ENCODE results near the gene ATRNL1.

Gene ATRNL1

GRCh38 chr10:115558252-115558651, 465.1 kb downstream of the ATRNL1 start:
- H3K4me3 ChIP-seq (replicated peaks; ENCODE audit: low read depth, low read length) = no peak overlapping the region
- no peak for DNase-seq (ENCODE audit: low read depth)
- TF ChIP-seq, protein P1, sequence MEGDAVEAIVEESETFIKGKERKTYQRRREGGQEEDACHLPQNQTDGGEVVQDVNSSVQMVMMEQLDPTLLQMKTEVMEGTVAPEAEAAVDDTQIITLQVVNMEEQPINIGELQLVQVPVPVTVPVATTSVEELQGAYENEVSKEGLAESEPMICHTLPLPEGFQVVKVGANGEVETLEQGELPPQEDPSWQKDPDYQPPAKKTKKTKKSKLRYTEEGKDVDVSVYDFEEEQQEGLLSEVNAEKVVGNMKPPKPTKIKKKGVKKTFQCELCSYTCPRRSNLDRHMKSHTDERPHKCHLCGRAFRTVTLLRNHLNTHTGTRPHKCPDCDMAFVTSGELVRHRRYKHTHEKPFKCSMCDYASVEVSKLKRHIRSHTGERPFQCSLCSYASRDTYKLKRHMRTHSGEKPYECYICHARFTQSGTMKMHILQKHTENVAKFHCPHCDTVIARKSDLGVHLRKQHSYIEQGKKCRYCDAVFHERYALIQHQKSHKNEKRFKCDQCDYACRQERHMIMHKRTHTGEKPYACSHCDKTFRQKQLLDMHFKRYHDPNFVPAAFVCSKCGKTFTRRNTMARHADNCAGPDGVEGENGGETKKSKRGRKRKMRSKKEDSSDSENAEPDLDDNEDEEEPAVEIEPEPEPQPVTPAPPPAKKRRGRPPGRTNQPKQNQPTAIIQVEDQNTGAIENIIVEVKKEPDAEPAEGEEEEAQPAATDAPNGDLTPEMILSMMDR (IDR thresholded peaks at IDR 0.05; ENCODE audit: low read length, missing control alignments) = no peak

GRCh38 chr10:115566867-115567266, 473.7 kb downstream of the ATRNL1 start:
- H3K4me3 ChIP-seq (replicated peaks; ENCODE audit: low read depth, low read length) = no peak overlapping the region
- TF ChIP-seq, protein P1 (IDR thresholded peaks at IDR 0.05; ENCODE audit: low read length, missing control alignments) = no peak
- no peak for DNase-seq (ENCODE audit: low read depth)

DNA sequence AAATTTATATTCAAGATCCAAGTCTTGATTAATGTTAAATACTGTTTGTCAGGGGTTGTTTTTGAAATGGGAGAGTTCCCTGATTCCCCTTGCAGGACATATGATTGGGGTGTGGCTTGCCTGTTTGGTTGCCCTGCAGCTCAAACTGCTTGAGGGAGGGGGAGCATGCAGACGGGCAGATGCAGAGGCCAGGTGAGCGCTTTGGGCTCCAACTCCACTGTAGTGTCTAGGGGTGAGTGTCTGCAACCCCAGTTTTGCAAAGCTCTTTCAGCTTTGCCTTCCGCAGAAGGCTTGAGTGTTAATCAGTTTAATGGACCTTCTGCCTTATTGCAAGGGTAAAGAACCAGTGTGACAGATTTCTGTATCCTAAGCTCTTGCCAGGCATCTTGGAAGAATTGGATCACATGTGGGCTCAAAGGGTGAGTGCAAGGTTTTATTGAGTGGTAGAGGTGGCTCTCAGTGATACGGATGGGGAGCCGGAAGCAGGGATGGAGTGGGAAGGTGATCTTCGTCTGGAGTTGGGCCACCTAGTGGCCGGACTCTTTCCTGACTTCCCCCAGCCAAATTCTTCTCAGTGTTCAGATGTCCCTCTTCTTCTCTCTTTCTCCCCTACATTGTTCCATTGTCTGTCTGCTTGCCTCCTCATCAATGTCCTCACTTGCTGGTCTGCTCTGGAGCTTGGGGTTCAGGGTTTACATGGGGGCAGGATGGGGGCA, 479.7 kb downstream of the ATRNL1 start:
- no peak for DNase-seq (ENCODE audit: low read depth)
- H3K4me3 ChIP-seq (replicated peaks; ENCODE audit: low read depth, low read length) = no peak overlapping the region
- TF ChIP-seq, protein P1 (IDR thresholded peaks at IDR 0.05; ENCODE audit: low read length, missing control alignments) = no peak

DNA sequence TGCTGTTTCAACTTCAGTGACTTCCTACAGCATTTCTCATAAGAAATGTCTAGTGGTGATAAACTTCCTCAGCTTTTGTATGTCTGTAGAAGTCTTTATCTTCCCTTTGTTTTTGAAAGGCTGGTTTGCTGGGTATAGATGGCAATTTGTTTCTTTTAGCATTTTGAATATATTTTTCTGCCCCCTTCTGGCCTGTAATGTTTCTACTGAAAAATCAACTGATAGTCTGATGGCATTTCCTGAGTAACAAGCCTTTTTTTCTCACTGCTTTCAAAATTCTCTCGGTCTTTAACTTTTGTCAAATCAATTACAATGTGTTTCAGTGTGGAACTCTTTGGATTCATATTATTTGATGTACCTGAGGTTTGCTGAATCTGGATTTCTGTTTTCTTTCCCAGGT, 487.1 kb downstream of the ATRNL1 start:
- TF ChIP-seq, protein P1 (IDR thresholded peaks at IDR 0.05; ENCODE audit: low read length, missing control alignments) = no peak
- H3K4me3 ChIP-seq (replicated peaks; ENCODE audit: low read depth, low read length) = no peak overlapping the region
- DNase-seq (ENCODE audit: low read depth) = no peak

GRCh38 chr10:115593060-115593459, 499.9 kb downstream of the ATRNL1 start:
- H3K4me3 ChIP-seq (replicated peaks; ENCODE audit: low read depth, low read length) = no peak overlapping the region
- DNase-seq (ENCODE audit: low read depth) = no peak
- TF ChIP-seq, protein P1 (IDR thresholded peaks at IDR 0.05; ENCODE audit: low read length, missing control alignments) = no peak

DNA sequence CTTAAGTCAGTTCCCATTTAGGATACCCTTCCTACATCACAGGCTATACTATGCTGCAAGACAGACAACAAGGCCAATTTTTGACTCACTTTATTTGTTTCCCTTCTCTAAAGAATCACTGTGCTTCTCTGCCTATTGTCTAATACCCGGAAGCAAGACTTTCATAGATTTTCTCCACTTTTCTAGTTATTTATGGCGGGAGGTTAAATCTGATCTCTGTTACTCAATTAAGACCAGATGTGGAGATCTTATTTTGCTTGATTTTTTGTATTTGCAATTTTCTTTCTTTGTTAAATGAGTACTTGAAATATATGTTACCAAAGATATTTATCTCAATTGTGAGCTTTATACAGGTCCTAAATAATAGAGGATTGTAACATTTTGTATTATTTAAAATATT, 511.5 kb downstream of the ATRNL1 start:
- TF ChIP-seq, protein P1 (IDR thresholded peaks at IDR 0.05; ENCODE audit: low read length, missing control alignments) = no peak
- DNase-seq (ENCODE audit: low read depth) = no peak
- no peak overlapping the region for H3K4me3 ChIP-seq (replicated peaks; ENCODE audit: low read depth, low read length)

GRCh38 chr10:115606086-115606485, 512.9 kb downstream of the ATRNL1 start:
- TF ChIP-seq, protein P1 (IDR thresholded peaks at IDR 0.05; ENCODE audit: low read length, missing control alignments) = no peak
- no peak overlapping the region for H3K4me3 ChIP-seq (replicated peaks; ENCODE audit: low read depth, low read length)
- DNase-seq (ENCODE audit: low read depth) = no peak

Measured in fibroblast of pulmonary artery (primary cell).